Endothelial cell (in vitro differentiated cells): Measurements from ENCODE around the gene ME2. TPM values are rescaled to one million over a fixed set of nuclear protein-coding genes. Genes with fewer than 3 reads are reported as not detected.

ENCODE experiments used
- DNase-seq: peaks from one replicate; pipeline ENCODE4 v3.0.0; 2021; ENCODE audit warnings: low spot score
- H3K27ac Mint-ChIP-seq: one replicate; pipeline ENCODE4 v1.8.0; 2021; ENCODE audit warnings: mixed read lengths, inconsistent platforms; ENCODE audit not compliant: unreplicated experiment
- H3K27me3 Mint-ChIP-seq: one replicate; pipeline ENCODE4 v1.8.0; 2021; ENCODE audit warnings: mild to moderate bottlenecking, moderate library complexity, mixed read lengths, inconsistent platforms; ENCODE audit not compliant: unreplicated experiment
- H3K36me3 Mint-ChIP-seq: one replicate; pipeline ENCODE4 v1.8.0; 2021; ENCODE audit warnings: mild to moderate bottlenecking, low read depth, mixed read lengths, inconsistent platforms; ENCODE audit not compliant: unreplicated experiment
- H3K4me1 Mint-ChIP-seq: one replicate; pipeline ENCODE4 v1.8.0; 2021; ENCODE audit warnings: mild to moderate bottlenecking, mixed read lengths, inconsistent platforms; ENCODE audit not compliant: unreplicated experiment
- H3K4me3 Mint-ChIP-seq: one replicate; pipeline ENCODE4 v1.8.0; 2021; ENCODE audit warnings: mild to moderate bottlenecking, mixed read lengths, inconsistent platforms; ENCODE audit not compliant: unreplicated experiment
- H3K9me3 Mint-ChIP-seq: one replicate; pipeline ENCODE4 v1.8.0; 2021; ENCODE audit warnings: mixed read lengths, inconsistent platforms; ENCODE audit not compliant: unreplicated experiment
- CTCF ChIP-seq: fragments of 200-600 bp; sonication (generic); IDR thresholded peaks from one replicate; pipeline ENCODE4 v1.5.0; 2021; ENCODE audit warnings: antibody characterized with exemption; ENCODE audit not compliant: unreplicated experiment
- total RNA-seq: library from RNA; stranded (reverse); fragmentation: NEBNext Ultra II Directional; extraction: Animal tissue kit (Norgen Biotek cat#: 25700); gene quantifications from one replicate; pipeline ENCODE4 v1.2.1, GENCODE V29; 2021; ENCODE audit not compliant: unreplicated experiment

The ME2 gene
- total RNA-seq, 1 donor from 2014 or later: 41.9 TPM

GRCh38 chr18:50977037-50977760 lies 98.3 kb downstream of the ME2 start:
- peak overlapping the region; percentile 76 for H3K4me3 Mint-ChIP-seq
- H3K27me3 Mint-ChIP-seq: peaks cover 1% of the 10 kb centered on the region
- no peak for DNase-seq
- no peak for TF ChIP-seq CTCF
- H3K36me3 Mint-ChIP-seq: peaks cover 53% of the 10 kb centered on the region
- no peaks in the 10 kb centered on the region for H3K4me1 Mint-ChIP-seq
- H3K27ac Mint-ChIP-seq: no peak overlapping the region
- peaks cover 17% of the 10 kb centered on the region for H3K9me3 Mint-ChIP-seq

- peaks cover 11% of the 10 kb centered on the region for H3K9me3 Mint-ChIP-seq
- no peak overlapping the region for H3K4me3 Mint-ChIP-seq
- H3K36me3 Mint-ChIP-seq: peaks cover 39% of the 10 kb centered on the region
- H3K27me3 Mint-ChIP-seq: no peaks in the 10 kb centered on the region
- no peak overlapping the region for H3K27ac Mint-ChIP-seq
- DNase-seq: no peak
- H3K4me1 Mint-ChIP-seq: no peaks in the 10 kb centered on the region
- no peak for TF ChIP-seq CTCF
Measured at GRCh38 chr18:50981381-50981780, 102.5 kb downstream of the ME2 start.

- Mint-ChIP-seq H3K4me3 (no peak overlapping the region), H3K4me1 (no peaks in the 10 kb centered on the region), H3K27ac (no peak overlapping the region), H3K27me3 (no peaks in the 10 kb centered on the region), H3K36me3 (peaks cover 31% of the 10 kb centered on the region), H3K9me3 (peaks cover 4% of the 10 kb centered on the region)
- no peak for TF ChIP-seq CTCF
- no peak for DNase-seq
Measured at GRCh38 chr18:50982086-50982801, 103.3 kb downstream of the ME2 start.

GRCh38 chr18:50982802-50983179 lies 103.9 kb downstream of the ME2 start:
- no peaks in the 10 kb centered on the region for H3K4me1 Mint-ChIP-seq
- no peak overlapping the region for H3K4me3 Mint-ChIP-seq
- no peak for DNase-seq
- peaks cover 25% of the 10 kb centered on the region for H3K36me3 Mint-ChIP-seq
- peaks cover 4% of the 10 kb centered on the region for H3K9me3 Mint-ChIP-seq
- no peaks in the 10 kb centered on the region for H3K27me3 Mint-ChIP-seq
- H3K27ac Mint-ChIP-seq: no peak overlapping the region
- TF ChIP-seq CTCF: peak; percentile 25
